A549 (cell line): ENCODE data around the gene CAV3. TPM values are rescaled to one million over a fixed set of nuclear protein-coding genes. Genes with fewer than 3 reads are reported as not detected.

Source experiments
- ATAC-seq, 2 experiments: fragments of 200-7000 bp in 1 of 2; fragments of >200 bp in 1 of 2; cut with Nextera tagmentation in 1 of 2; cut with Tn5 transposase in 1 of 2; 3 replicates each; pipeline versions ENCODE4 v1.8.0 to v1.9.1; 2018 to 2020; ENCODE audit warnings: mild to moderate bottlenecking in 1 of 2, moderate library complexity in 1 of 2
- CTCF ChIA-PET: fragments of 300-600 bp; sonication (Branson Sonifier 250); formaldehyde crosslinking; extraction: SDS; loops from one replicate; lab custom pipeline; 2021; ENCODE audit warnings: antibody characterized with exemption, inconsistent platforms; lab: Yijun Ruan, JAX
- POLR2A ChIA-PET: fragments of 350-600 bp; formaldehyde crosslinking; extraction: SDS; loops from one replicate; lab custom pipeline; 2021; ENCODE audit warnings: antibody characterized with exemption, inconsistent platforms; lab: Yijun Ruan, JAX
- DNase-seq, 2 experiments: peaks; one replicate each; pipeline versions ENCODE4 v3.0.0 to v3.0.0-alpha.2; 2011 to 2016; ENCODE audit warnings: low read depth in 1 of 2, low spot score in 1 of 2
- FAIRE-seq: peaks from 2 replicates; lab custom pipeline; 2011; peaks lifted over from hg19 to GRCh38; lab: Jason Lieb, UNC
- H3K27ac ChIP-seq, 2 experiments: fragments of >200 bp; sonication (Bioruptor Twin); formaldehyde crosslinking; 3 replicates each; pipeline ENCODE4 v1.5.1; 2016 to 2017
- H3K4me1 ChIP-seq: fragments of >200 bp; sonication (Bioruptor Twin); formaldehyde crosslinking; 3 replicates; pipeline ENCODE4 v1.6.1; 2016
- H3K4me2 ChIP-seq: fragments of >200 bp; sonication (Bioruptor Twin); formaldehyde crosslinking; 3 replicates; pipeline ENCODE4 v1.6.1; 2016
- H3K4me3 ChIP-seq: fragments of >200 bp; sonication (Bioruptor Twin); formaldehyde crosslinking; 3 replicates; pipeline ENCODE4 v1.5.1; 2016
- H3K9me3 ChIP-seq: fragments of >200 bp; sonication (Bioruptor Twin); formaldehyde crosslinking; 3 replicates; pipeline ENCODE4 v1.6.1; 2016
- EHF ChIP-seq: fragments of 250-450 bp; sonication (Bioruptor Pico); IDR thresholded peaks from 2 replicates; pipeline ENCODE4 v1.5.0; 2020; ENCODE audit warnings: mild to moderate bottlenecking
- GATA3 ChIP-seq: IDR thresholded peaks from 2 replicates; pipeline ENCODE4 v1.6.1; 2012; ENCODE audit warnings: borderline replicate concordance
- HDAC2 ChIP-seq: fragments of 200-600 bp; sonication (generic); IDR thresholded peaks from 2 replicates; pipeline ENCODE4 v1.6.1; 2016
- HOXA7 ChIP-seq: fragments of 250-450 bp; sonication (Bioruptor Pico); IDR thresholded peaks from 2 replicates; pipeline ENCODE4 v1.5.0; 2020; ENCODE audit warnings: mild to moderate bottlenecking, moderate library complexity
- JUN ChIP-seq, 2 experiments: fragments of >200 bp; sonication (Bioruptor Twin); formaldehyde crosslinking; IDR thresholded peaks; 2 replicates in 1 of 2; 3 replicates in 1 of 2; pipeline ENCODE4 v1.6.1; 2016 to 2017
- MAFK ChIP-seq: fragments of 450-650 bp; IDR thresholded peaks from 2 replicates; pipeline ENCODE4 v1.6.1; 2014; ENCODE audit not compliant: partially characterized antibody
- NR3C1 ChIP-seq: fragments of >200 bp; sonication (Bioruptor Twin); formaldehyde crosslinking; IDR thresholded peaks from 3 replicates; pipeline ENCODE4 v1.6.1; 2017
- PHF8 ChIP-seq: fragments of 200-600 bp; sonication (generic); IDR thresholded peaks from 2 replicates; pipeline ENCODE4 v1.6.1; 2016; ENCODE audit warnings: low read depth, mild to moderate bottlenecking, antibody characterized with exemption, moderate library complexity, borderline replicate concordance
- POLR2A ChIP-seq: IDR thresholded peaks from 2 replicates; pipeline ENCODE4 v1.6.1; 2012; ENCODE audit warnings: mild to moderate bottlenecking, low read length
- RAD21 ChIP-seq, 2 experiments: fragments of >200 bp in 1 of 2; sonication (Bioruptor Twin) in 1 of 2; formaldehyde crosslinking in 1 of 2; IDR thresholded peaks in 1 of 2; conservative IDR thresholded peaks in 1 of 2; 2 replicates in 1 of 2; 3 replicates in 1 of 2; pipeline ENCODE4 v1.6.1; 2012 to 2018; ENCODE audit warnings: inconsistent platforms in 1 of 2
- RFX5 ChIP-seq: fragments of 450-650 bp; IDR thresholded peaks from 2 replicates; pipeline ENCODE4 v1.7.1; 2014; ENCODE audit warnings: antibody characterized with exemption, mild to moderate bottlenecking, moderate library complexity
- SMC3 ChIP-seq: fragments of >200 bp; sonication (Bioruptor Twin); formaldehyde crosslinking; IDR thresholded peaks from 3 replicates; pipeline ENCODE4 v1.6.1; 2018; ENCODE audit warnings: inconsistent platforms
- TP53 ChIP-seq: fragments of 250-450 bp; sonication (Bioruptor Pico); IDR thresholded peaks from 2 replicates; pipeline ENCODE4 v1.5.0; 2021; ENCODE audit warnings: mild to moderate bottlenecking, moderate library complexity
- WGBS: methylation state at CpG from one replicate; pipeline ENCODE4 v1.1.6; 2017; ENCODE audit errors: missing lambda C conversion rate; 5-methylcytosine and 5-hydroxymethylcytosine counted together
- polyA plus RNA-seq, 4 experiments: library from polyadenylated mRNA; depleted of rRNA in 3 of 4; stranded (reverse); fragments of >200 nt; fragmentation: RNase III in 1 of 4; extraction: RNeasy Plus Mini Kit Qiagen cat#74134 plus additional on column Dnase treatment in 1 of 4; gene quantifications; 2 replicates in 3 of 4; 3 replicates in 1 of 4; pipeline ENCODE4 v1.2.3, GENCODE V29; 2011 to 2017
- TF ChIP-seq, protein P1 (sequence below): fragments of >200 bp; sonication (Bioruptor Twin); formaldehyde crosslinking; IDR thresholded peaks from 3 replicates; pipeline ENCODE4 v1.6.1; 2016
- TF ChIP-seq, protein P2 (sequence below): fragments of >200 bp; sonication (Bioruptor Twin); formaldehyde crosslinking; IDR thresholded peaks from 3 replicates; pipeline ENCODE4 v1.5.1; 2016

The CAV3 gene
- polyA plus RNA-seq, 2 of the 4 experiments (the other 2 are of a cell fraction), result not detected

DNA sequence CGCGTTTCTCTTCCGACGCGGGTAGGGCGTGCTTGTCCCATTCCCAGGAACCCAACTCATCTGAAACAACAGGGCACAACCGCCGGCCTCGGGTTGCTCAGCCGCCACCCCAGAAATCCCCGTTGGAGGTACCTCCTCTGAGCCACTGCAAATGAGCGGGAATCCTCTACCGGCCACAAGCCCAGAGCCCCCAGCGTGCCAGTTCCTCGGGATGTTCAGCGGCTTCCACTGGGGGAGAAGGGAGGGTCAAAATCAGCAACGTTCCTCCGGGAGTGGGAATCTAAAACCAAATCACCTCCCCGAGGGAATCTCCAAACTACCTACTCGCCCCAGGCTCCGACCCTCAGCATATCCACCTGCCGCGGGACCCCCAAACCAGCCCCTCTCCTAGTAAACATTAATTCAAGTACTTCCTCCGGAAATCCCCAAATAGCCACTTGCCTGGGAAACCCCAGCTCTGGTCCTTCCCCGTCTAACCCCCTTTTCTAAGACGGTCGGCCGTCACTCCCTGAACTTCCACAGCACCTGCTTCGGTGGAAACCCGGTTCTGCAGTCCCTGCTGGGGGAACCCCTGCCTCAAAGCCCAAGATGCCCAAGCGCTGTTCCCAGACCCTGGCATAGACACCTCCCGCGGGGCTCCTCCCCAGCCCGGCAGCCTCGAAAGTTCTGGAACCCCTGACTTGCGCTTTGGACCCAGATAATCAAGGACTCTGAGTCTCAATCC, 34.9 kb downstream of the CAV3 start:
- Histone ChIP-seq H3K4me3 (peak overlapping the region; percentile 52), H3K4me1 (no peaks in the 10 kb centered on the region), H3K27ac (peak overlapping the region; percentile 68 to 83), H3K4me2 (peak overlapping the region; percentile 93), H3K9me3 (no peaks in the 10 kb centered on the region)
- no peak for DNase-seq
- FAIRE-seq, result no peak
- peak; percentile 17 to 25; a peak in 3 of 6 replicates for ATAC-seq
- no peak for TF ChIP-seq HOXA7 (CRISPR knock-in tag)
- TF ChIP-seq POLR2A, result no peak
- no peak for TF ChIP-seq GATA3
- TF ChIP-seq NR3C1, result no peak
- no peak for TF ChIP-seq PHF8
- 71% methylated on average over 31 of the region's 36 CpGs for WGBS
- ChIA-PET POLR2A (interaction anchor here (1.4 kb wide), 1 partner anchor 27 kb away, joined by 3 read pairs; no protein-coding TSS in a partner anchor), CTCF (interaction anchor here (0.7 to 3.4 kb wide), 76 partner anchors 8 to 1263 kb away, joined by 3 to 77 read pairs (median 7); partner anchors contain the start of genes CAV3, RAD18 and SSUH2)

DNA sequence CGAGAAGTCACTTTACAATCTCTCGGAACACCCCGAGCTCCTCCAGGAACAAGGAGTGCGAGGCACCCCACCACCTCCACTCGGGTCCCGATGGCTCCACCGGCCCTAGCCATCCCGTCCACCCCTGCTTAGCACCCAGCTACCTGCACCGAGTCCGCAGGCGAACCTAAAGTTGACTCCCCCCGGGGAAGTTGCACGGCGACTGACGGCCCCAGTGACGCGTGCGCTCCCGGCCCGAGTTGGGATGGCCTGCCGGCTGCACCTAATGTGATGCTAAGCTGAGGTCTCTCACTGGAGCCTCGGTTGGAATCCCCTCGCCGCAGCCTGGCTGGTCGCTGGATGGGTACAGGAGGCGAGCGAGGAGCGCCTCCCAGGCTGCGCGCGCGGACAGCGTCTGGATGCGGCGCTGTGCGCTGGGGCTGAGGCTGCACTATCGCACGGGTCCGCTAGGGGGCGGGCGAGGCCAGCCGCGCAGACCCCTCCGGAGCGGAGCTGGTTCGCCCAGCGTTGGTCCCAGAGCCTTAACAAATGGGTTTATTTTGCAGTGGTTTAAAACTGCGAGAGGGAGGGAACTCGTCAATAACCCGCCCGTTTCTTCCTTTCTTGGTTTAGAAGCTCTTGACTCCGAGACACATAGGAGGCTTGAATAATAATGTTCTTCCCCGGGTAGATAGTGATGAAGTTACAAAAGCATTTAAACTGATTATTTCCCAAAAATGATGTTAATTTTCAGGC, 35.7 kb downstream of the CAV3 start, which contains the start of gene OXTR:
Gene OXTR (minus strand): TSS at position 526 of the 735 bp plus-strand sequence. CDS start 1,426 bp downstream, outside the sequence.
- ATAC-seq, result peak; percentile 93 to 99
- POLR2A ChIA-PET, result interaction anchor here (1.4 kb wide), 1 partner anchor 28 kb away, joined by 3 read pairs; no protein-coding TSS in a partner anchor
- H3K4me2 ChIP-seq, result peak within 1 kb of the TSS; percentile 93
- TF ChIP-seq HDAC2 (peak; percentile 68; the same call in 1 of the 2 replicates), SMC3 (peak; percentile 98), TP53 (CRISPR knock-in tag) (no peak), EHF (CRISPR knock-in tag) (no peak), GATA3 (no peak), RAD21 (conservative IDR thresholded peaks at IDR 0.05 in 1 of 2, IDR thresholded peaks at IDR 0.05 in 1 of 2) (peak; percentile 90 to 98), JUN (IDR thresholded peaks at IDR 0.05) (0 out of 5 replicates have a peak, but pooled peaks of 1 of the 2 experiments have one; percentile 19)
- TF ChIP-seq, protein P1, sequence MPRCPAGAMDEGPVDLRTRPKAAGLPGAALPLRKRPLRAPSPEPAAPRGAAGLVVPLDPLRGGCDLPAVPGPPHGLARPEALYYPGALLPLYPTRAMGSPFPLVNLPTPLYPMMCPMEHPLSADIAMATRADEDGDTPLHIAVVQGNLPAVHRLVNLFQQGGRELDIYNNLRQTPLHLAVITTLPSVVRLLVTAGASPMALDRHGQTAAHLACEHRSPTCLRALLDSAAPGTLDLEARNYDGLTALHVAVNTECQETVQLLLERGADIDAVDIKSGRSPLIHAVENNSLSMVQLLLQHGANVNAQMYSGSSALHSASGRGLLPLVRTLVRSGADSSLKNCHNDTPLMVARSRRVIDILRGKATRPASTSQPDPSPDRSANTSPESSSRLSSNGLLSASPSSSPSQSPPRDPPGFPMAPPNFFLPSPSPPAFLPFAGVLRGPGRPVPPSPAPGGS, result no peak
- TF ChIP-seq, protein P2, sequence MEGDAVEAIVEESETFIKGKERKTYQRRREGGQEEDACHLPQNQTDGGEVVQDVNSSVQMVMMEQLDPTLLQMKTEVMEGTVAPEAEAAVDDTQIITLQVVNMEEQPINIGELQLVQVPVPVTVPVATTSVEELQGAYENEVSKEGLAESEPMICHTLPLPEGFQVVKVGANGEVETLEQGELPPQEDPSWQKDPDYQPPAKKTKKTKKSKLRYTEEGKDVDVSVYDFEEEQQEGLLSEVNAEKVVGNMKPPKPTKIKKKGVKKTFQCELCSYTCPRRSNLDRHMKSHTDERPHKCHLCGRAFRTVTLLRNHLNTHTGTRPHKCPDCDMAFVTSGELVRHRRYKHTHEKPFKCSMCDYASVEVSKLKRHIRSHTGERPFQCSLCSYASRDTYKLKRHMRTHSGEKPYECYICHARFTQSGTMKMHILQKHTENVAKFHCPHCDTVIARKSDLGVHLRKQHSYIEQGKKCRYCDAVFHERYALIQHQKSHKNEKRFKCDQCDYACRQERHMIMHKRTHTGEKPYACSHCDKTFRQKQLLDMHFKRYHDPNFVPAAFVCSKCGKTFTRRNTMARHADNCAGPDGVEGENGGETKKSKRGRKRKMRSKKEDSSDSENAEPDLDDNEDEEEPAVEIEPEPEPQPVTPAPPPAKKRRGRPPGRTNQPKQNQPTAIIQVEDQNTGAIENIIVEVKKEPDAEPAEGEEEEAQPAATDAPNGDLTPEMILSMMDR, result peak; percentile 98
- TF ChIP-seq, all 56 proteins: peak for 5
- peak; percentile 66 to 78 for DNase-seq
- no peaks in the 10 kb centered on the region for H3K9me3 ChIP-seq
- WGBS, result 21% methylated on average over 17 of the region's 53 CpGs
- H3K27ac ChIP-seq, result peak within 1 kb of the TSS; percentile 68 to 83
- no peaks in the 10 kb centered on the region for H3K4me1 ChIP-seq
- CTCF ChIA-PET, result interaction anchor here (0.6 to 3.4 kb wide), 112 partner anchors 9 to 853 kb away, joined by 3 to 77 read pairs (median 5); partner anchors contain the start of genes CAV3, RAD18 and SSUH2
- no peak for FAIRE-seq
- H3K4me3 ChIP-seq, result peak within 1 kb of the TSS; percentile 52

DNA sequence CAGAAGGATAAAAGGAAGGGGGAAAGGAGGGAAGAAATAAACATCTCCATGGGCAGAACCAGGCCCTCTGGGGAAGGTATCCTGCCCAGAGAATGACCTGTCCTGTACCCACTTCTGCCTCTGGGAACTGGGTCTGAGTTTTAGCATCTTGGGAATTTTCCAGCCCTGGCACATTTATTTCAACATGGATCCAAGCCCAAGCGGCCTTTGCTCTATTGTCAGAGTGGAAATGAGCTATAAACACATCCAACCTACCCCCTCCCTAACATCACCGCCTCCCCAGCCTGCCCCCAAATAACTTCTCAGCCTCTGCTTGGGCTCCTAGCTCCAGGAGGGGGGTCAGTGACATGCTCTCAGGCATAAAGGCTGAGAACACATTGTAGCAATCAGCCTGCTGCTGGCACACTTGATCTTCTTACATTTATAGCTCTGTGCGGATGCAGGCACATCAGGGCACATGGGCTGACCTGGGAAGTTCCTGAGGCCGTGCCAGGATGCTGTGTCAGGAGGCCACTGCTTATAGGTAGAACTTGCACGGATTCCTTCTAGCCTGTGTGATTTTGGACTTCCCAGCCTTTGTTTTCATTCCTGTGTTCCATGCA, 40.4 kb downstream of the CAV3 start:
- ChIA-PET CTCF (interaction anchor here (2.3 kb wide), 1 partner anchor 8 kb away, joined by 8 read pairs; no protein-coding TSS in a partner anchor), POLR2A (no interaction called here)
- H3K4me3 ChIP-seq, result no peak overlapping the region
- 81% methylated on average over 5 of the region's 5 CpGs for WGBS
- TF ChIP-seq RAD21 (conservative IDR thresholded peaks at IDR 0.05 in 1 of 2, IDR thresholded peaks at IDR 0.05 in 1 of 2), result no peak
- TF ChIP-seq RFX5, result no peak
- TF ChIP-seq MAFK, result no peak
- no peak overlapping the region for H3K27ac ChIP-seq
- H3K4me1 ChIP-seq, result no peaks in the 10 kb centered on the region
- no peak for DNase-seq
- no peak overlapping the region for H3K4me2 ChIP-seq
- ATAC-seq, result no peak
- no peak for FAIRE-seq
- H3K9me3 ChIP-seq, result no peaks in the 10 kb centered on the region
